ENCODE results near the gene TAX1BP1. TPM values are rescaled to one million over a fixed set of nuclear protein-coding genes. Genes with fewer than 3 reads are reported as not detected.

Gene TAX1BP1
- total RNA-seq, 5 donors from 2014 or later (not counting 1 experiment from before 2014, with no cell fraction given), result 80.2 to 118 (median 90.2) TPM

- H3K27ac ChIP-seq (ENCODE audit: low read length), result no peak overlapping the region
- H3K9me3 ChIP-seq, result no peaks in the 10 kb centered on the region
- DNase-seq (no peak), ATAC-seq (replicated peaks in 1 of 4) (no peak)
- H3K4me3 ChIP-seq (ENCODE audit: control insufficient read depth in 1 of 2, extremely low read depth in 1 of 2, low read length in 1 of 2), result no peak overlapping the region
- no peaks in the 10 kb centered on the region for H3K27me3 ChIP-seq (replicated peaks in 1 of 2; ENCODE audit: control insufficient read depth in 2 of 2, extremely low read depth in 1 of 2, insufficient read depth in 2 of 2, low read length in 1 of 2)
- CTCF ChIA-PET, result interaction anchor here (0.6 to 0.7 kb wide), 4 partner anchors 150 to 616 kb away, joined by 4 to 6 read pairs (median 5); no protein-coding TSS in a partner anchor
- POLR2A ChIA-PET, result no interaction called here
- H3K4me3 Mint-ChIP-seq, result no peak overlapping the region
- peaks cover 8 to 12% (median 12%) of the 10 kb centered on the region in 3 donors for H3K4me1 Mint-ChIP-seq
- peaks cover 0 to 30% of the 10 kb centered on the region in 2 donors for H3K36me3 ChIP-seq (ENCODE audit: control insufficient read depth in 2 of 2, extremely low read depth in 1 of 2, insufficient read depth in 1 of 2, low read length in 1 of 2)
- H3K9me3 Mint-ChIP-seq, result no peaks in the 10 kb centered on the region
- H3K36me3 Mint-ChIP-seq, result peaks cover 53% of the 10 kb centered on the region
- H3K27me3 Mint-ChIP-seq, result no peaks in the 10 kb centered on the region
- H3K27ac Mint-ChIP-seq, result no peak overlapping the region
- no CpG with 5 or more reads among the region's 2 CpGs for WGBS (ENCODE audit: insufficient coverage)
- no peaks in the 10 kb centered on the region for H3K4me1 ChIP-seq (ENCODE audit: control insufficient read depth in 1 of 2, extremely low read depth in 1 of 2, insufficient read depth in 2 of 2, low read length in 2 of 2)
Measured at GRCh38 chr7:27812706-27813105, 72.7 kb downstream of the TAX1BP1 start.

GRCh38 chr7:27822245-27822644, 82.3 kb downstream of the TAX1BP1 start:
- Histone ChIP-seq H3K9me3 (no peaks in the 10 kb centered on the region), H3K36me3 (ENCODE audit: control insufficient read depth in 2 of 2, extremely low read depth in 1 of 2, insufficient read depth in 1 of 2, low read length in 1 of 2) (peaks cover 8 to 37% of the 10 kb centered on the region in 2 donors), H3K27me3 (replicated peaks in 1 of 2; ENCODE audit: control insufficient read depth in 2 of 2, extremely low read depth in 1 of 2, insufficient read depth in 2 of 2, low read length in 1 of 2) (no peaks in the 10 kb centered on the region), H3K4me1 (ENCODE audit: control insufficient read depth in 1 of 2, extremely low read depth in 1 of 2, insufficient read depth in 2 of 2, low read length in 2 of 2) (no peaks in the 10 kb centered on the region), H3K4me3 (ENCODE audit: control insufficient read depth in 1 of 2, extremely low read depth in 1 of 2, low read length in 1 of 2) (no peak overlapping the region), H3K27ac (ENCODE audit: low read length) (no peak overlapping the region)
- H3K9me3 Mint-ChIP-seq, result no peaks in the 10 kb centered on the region
- POLR2A ChIA-PET, result no interaction called here
- H3K4me3 Mint-ChIP-seq, result no peak overlapping the region
- H3K4me1 Mint-ChIP-seq, result peaks cover 1 to 7% (median 3%) of the 10 kb centered on the region in 3 donors
- DNase-seq (no peak), ATAC-seq (replicated peaks in 1 of 4) (no peak)
- H3K27ac Mint-ChIP-seq, result peak overlapping the region in 1 of 2 donors; percentile 35
- WGBS (ENCODE audit: insufficient coverage), result no CpG with 5 or more reads among the region's 2 CpGs
- no peaks in the 10 kb centered on the region for H3K27me3 Mint-ChIP-seq
- CTCF ChIA-PET, result no interaction called here
- H3K36me3 Mint-ChIP-seq, result peaks cover 36% of the 10 kb centered on the region

GRCh38 chr7:27825891-27826290, 85.9 kb downstream of the TAX1BP1 start:
- Mint-ChIP-seq H3K27me3 (no peaks in the 10 kb centered on the region), H3K27ac (no peak overlapping the region), H3K9me3 (no peaks in the 10 kb centered on the region), H3K4me3 (no peak overlapping the region), H3K4me1 (peaks cover 0 to 1% (median 0%) of the 10 kb centered on the region in 3 donors), H3K36me3 (peaks cover 41% of the 10 kb centered on the region)
- WGBS (ENCODE audit: insufficient coverage), result no CpG with 5 or more reads among the region's 2 CpGs
- Histone ChIP-seq H3K4me3 (ENCODE audit: control insufficient read depth in 1 of 2, extremely low read depth in 1 of 2, low read length in 1 of 2) (no peak overlapping the region), H3K27ac (ENCODE audit: low read length) (no peak overlapping the region), H3K4me1 (ENCODE audit: control insufficient read depth in 1 of 2, extremely low read depth in 1 of 2, insufficient read depth in 2 of 2, low read length in 2 of 2) (no peaks in the 10 kb centered on the region), H3K36me3 (ENCODE audit: control insufficient read depth in 2 of 2, extremely low read depth in 1 of 2, insufficient read depth in 1 of 2, low read length in 1 of 2) (peaks cover 9 to 28% of the 10 kb centered on the region in 2 donors), H3K9me3 (no peaks in the 10 kb centered on the region), H3K27me3 (replicated peaks in 1 of 2; ENCODE audit: control insufficient read depth in 2 of 2, extremely low read depth in 1 of 2, insufficient read depth in 2 of 2, low read length in 1 of 2) (no peaks in the 10 kb centered on the region)
- ATAC-seq (replicated peaks in 1 of 4), result no peak
- CTCF ChIA-PET, result no interaction called here
- DNase-seq, result no peak
- POLR2A ChIA-PET, result interaction anchor here in 1 of 2 donors (0.5 kb wide), 1 partner anchor 1446 kb away, joined by 4 read pairs; no protein-coding TSS in a partner anchor

- WGBS (ENCODE audit: insufficient coverage), result 100% methylated on average over 3 of the region's 5 CpGs
- Histone ChIP-seq H3K36me3 (ENCODE audit: control insufficient read depth in 2 of 2, extremely low read depth in 1 of 2, insufficient read depth in 1 of 2, low read length in 1 of 2) (peaks cover 9 to 32% of the 10 kb centered on the region in 2 donors), H3K9me3 (no peaks in the 10 kb centered on the region), H3K4me1 (ENCODE audit: control insufficient read depth in 1 of 2, extremely low read depth in 1 of 2, insufficient read depth in 2 of 2, low read length in 2 of 2) (no peaks in the 10 kb centered on the region), H3K27me3 (replicated peaks in 1 of 2; ENCODE audit: control insufficient read depth in 2 of 2, extremely low read depth in 1 of 2, insufficient read depth in 2 of 2, low read length in 1 of 2) (no peaks in the 10 kb centered on the region), H3K4me3 (ENCODE audit: control insufficient read depth in 1 of 2, extremely low read depth in 1 of 2, low read length in 1 of 2) (no peak overlapping the region), H3K27ac (ENCODE audit: low read length) (no peak overlapping the region)
- Mint-ChIP-seq H3K36me3 (peaks cover 43% of the 10 kb centered on the region), H3K9me3 (no peaks in the 10 kb centered on the region), H3K4me3 (no peak overlapping the region), H3K27ac (no peak overlapping the region), H3K4me1 (peaks cover 0 to 1% (median 0%) of the 10 kb centered on the region in 3 donors), H3K27me3 (no peaks in the 10 kb centered on the region)
- ChIA-PET POLR2A (no interaction called here), CTCF (no interaction called here)
- ATAC-seq (replicated peaks in 1 of 4) (no peak), DNase-seq (no peak)
Measured at GRCh38 chr7:27826357-27826756, 86.4 kb downstream of the TAX1BP1 start.

- H3K4me1 Mint-ChIP-seq, result peaks cover under 1 to 7% (median 7%) of the 10 kb centered on the region in 3 donors
- DNase-seq, result no peak
- Histone ChIP-seq H3K27me3 (replicated peaks in 1 of 2; ENCODE audit: control insufficient read depth in 2 of 2, extremely low read depth in 1 of 2, insufficient read depth in 2 of 2, low read length in 1 of 2) (no peaks in the 10 kb centered on the region), H3K27ac (ENCODE audit: low read length) (no peak overlapping the region), H3K36me3 (ENCODE audit: control insufficient read depth in 2 of 2, extremely low read depth in 1 of 2, insufficient read depth in 1 of 2, low read length in 1 of 2) (peaks cover 5 to 26% of the 10 kb centered on the region in 2 donors), H3K9me3 (no peaks in the 10 kb centered on the region), H3K4me1 (ENCODE audit: control insufficient read depth in 1 of 2, extremely low read depth in 1 of 2, insufficient read depth in 2 of 2, low read length in 2 of 2) (no peaks in the 10 kb centered on the region), H3K4me3 (ENCODE audit: control insufficient read depth in 1 of 2, extremely low read depth in 1 of 2, low read length in 1 of 2) (no peak overlapping the region)
- peak overlapping the region in 1 of 2 donors; percentile 59 for H3K27ac Mint-ChIP-seq
- peaks cover 39% of the 10 kb centered on the region for H3K36me3 Mint-ChIP-seq
- POLR2A ChIA-PET, result no interaction called here
- CTCF ChIA-PET, result no interaction called here
- no peak for ATAC-seq (replicated peaks in 1 of 4)
- WGBS (ENCODE audit: insufficient coverage), result 100% methylated on average over 5 of the region's 7 CpGs
- no peaks in the 10 kb centered on the region for H3K27me3 Mint-ChIP-seq
- H3K4me3 Mint-ChIP-seq, result no peak overlapping the region
- H3K9me3 Mint-ChIP-seq, result no peaks in the 10 kb centered on the region
Measured at GRCh38 chr7:27834179-27834921, 94.4 kb downstream of the TAX1BP1 start.

- peaks cover 43% of the 10 kb centered on the region for H3K36me3 Mint-ChIP-seq
- no peak overlapping the region for H3K4me3 ChIP-seq (ENCODE audit: control insufficient read depth in 1 of 2, extremely low read depth in 1 of 2, low read length in 1 of 2)
- H3K4me1 Mint-ChIP-seq, result peaks cover 9 to 16% (median 12%) of the 10 kb centered on the region in 3 donors
- DNase-seq, result no peak
- H3K4me3 Mint-ChIP-seq, result no peak overlapping the region
- no peak overlapping the region for H3K27ac Mint-ChIP-seq
- no peaks in the 10 kb centered on the region for H3K9me3 Mint-ChIP-seq
- H3K36me3 ChIP-seq (ENCODE audit: control insufficient read depth in 2 of 2, extremely low read depth in 1 of 2, insufficient read depth in 1 of 2, low read length in 1 of 2), result peaks cover 5 to 27% of the 10 kb centered on the region in 2 donors
- H3K27me3 Mint-ChIP-seq, result no peaks in the 10 kb centered on the region
- no peak for ATAC-seq (replicated peaks in 1 of 4)
- POLR2A ChIA-PET, result no interaction called here
- peaks cover 4 to 6% of the 10 kb centered on the region in 2 experiments for H3K4me1 ChIP-seq (ENCODE audit: control insufficient read depth in 1 of 2, extremely low read depth in 1 of 2, insufficient read depth in 2 of 2, low read length in 2 of 2)
- no CpG with 5 or more reads among the region's 7 CpGs for WGBS (ENCODE audit: insufficient coverage)
- H3K27me3 ChIP-seq (replicated peaks in 1 of 2; ENCODE audit: control insufficient read depth in 2 of 2, extremely low read depth in 1 of 2, insufficient read depth in 2 of 2, low read length in 1 of 2), result no peaks in the 10 kb centered on the region
- CTCF ChIA-PET, result interaction anchor here in 1 of 2 donors (1.1 kb wide), 1 partner anchor 284 kb away, joined by 3 read pairs; no protein-coding TSS in a partner anchor
- H3K9me3 ChIP-seq, result no peaks in the 10 kb centered on the region
- H3K27ac ChIP-seq (ENCODE audit: low read length), result no peak overlapping the region
Measured at GRCh38 chr7:27835376-27835775, 95.4 kb downstream of the TAX1BP1 start.
